ENCODE measurements around the gene CUL1.
"Not testable (repeated sequence)": the region's sequence is repeated elsewhere in the genome, so short reads cannot be mapped to it uniquely, and the experiment has no call there.

DNA sequence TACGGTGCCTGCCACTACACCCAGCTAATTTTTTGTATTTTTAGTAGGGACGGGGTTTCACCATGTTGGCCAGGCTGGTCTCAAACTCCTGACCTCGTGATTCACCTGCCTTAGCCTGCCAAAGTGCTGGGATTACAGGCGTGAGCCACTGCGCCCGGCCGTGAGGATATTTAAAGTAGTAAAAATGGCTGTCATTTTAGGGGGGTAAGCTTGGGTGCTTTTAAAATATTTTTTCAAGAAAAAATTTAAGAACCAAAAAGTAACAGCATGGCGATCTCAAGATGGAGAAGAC lies 4.9 kb downstream of the CUL1 start:
- TF ChIP-seq POLR2A (IDR thresholded peaks at IDR 0.05), result not testable (repeated sequence)
- TF ChIP-seq, protein P1, sequence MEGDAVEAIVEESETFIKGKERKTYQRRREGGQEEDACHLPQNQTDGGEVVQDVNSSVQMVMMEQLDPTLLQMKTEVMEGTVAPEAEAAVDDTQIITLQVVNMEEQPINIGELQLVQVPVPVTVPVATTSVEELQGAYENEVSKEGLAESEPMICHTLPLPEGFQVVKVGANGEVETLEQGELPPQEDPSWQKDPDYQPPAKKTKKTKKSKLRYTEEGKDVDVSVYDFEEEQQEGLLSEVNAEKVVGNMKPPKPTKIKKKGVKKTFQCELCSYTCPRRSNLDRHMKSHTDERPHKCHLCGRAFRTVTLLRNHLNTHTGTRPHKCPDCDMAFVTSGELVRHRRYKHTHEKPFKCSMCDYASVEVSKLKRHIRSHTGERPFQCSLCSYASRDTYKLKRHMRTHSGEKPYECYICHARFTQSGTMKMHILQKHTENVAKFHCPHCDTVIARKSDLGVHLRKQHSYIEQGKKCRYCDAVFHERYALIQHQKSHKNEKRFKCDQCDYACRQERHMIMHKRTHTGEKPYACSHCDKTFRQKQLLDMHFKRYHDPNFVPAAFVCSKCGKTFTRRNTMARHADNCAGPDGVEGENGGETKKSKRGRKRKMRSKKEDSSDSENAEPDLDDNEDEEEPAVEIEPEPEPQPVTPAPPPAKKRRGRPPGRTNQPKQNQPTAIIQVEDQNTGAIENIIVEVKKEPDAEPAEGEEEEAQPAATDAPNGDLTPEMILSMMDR (IDR thresholded peaks at IDR 0.05), result not testable (repeated sequence)
